ENCODE measurements around the gene CD22.
A peak's percentile ranks its signal among the peaks of the same experiment; 100 is the strongest.

DNA sequence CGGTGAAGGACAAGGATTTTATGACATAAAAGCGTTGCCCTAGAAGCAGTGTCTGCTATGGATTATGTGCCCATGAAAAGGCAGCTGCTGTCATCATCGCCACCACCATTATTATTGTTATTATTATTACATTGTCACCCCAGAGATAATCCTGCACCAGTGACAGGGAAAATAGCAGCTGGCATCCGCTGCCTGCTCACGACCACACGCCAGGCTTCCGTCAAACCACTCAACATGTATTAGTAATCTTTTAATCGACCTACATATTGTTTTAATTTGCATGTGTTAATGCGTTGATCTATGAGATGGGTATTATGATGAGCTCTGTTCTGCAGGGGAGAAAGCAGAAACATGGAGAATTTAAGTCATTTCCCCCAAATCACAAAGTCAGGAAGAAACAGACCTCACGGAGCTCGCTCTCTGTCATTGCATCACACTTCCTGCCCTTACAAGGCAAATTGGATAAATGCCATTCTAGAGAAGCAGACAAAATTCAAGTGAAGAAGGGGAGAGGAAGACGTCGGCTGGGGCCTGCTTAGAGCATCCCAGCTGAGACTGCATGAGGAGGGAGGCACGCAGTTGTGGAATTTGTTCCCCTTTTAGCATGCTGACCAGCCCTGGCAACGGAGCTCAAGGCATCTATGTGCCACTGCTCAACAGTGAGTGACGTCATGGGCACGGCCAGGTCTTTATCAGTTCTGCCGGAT, 29.0 kb downstream of the CD22 start, which contains the start of gene FFAR3:
- TF ChIP-seq CTCF (IDR thresholded peaks at IDR 0.05) (no peak), POLR2A (IDR thresholded peaks at IDR 0.05) (no peak), EP300 (IDR thresholded peaks at IDR 0.05) (peak in 1 of 2 donors; percentile 53)

Data from tibial nerve (tissue), 4 donors.